Heart right ventricle (tissue), 16 donors: ENCODE measurements around the gene PPP1R16B. TPM values are rescaled to one million over a fixed set of nuclear protein-coding genes. Genes with fewer than 3 reads are reported as not detected.

Experiments
- ATAC-seq, 8 donors: fragments of 200-7000 bp; cut with Tn5 transposase; one replicate each; pipeline ENCODE4 v1.9.1; 2020; ENCODE audit warnings: mild to moderate bottlenecking in 8 of 8, moderate library complexity in 8 of 8, moderate number of reproducible peaks in 1 of 8
- DNase-seq, 2 donors: peaks; one replicate each; pipeline ENCODE4 v3.0.0-alpha.2; 2020
- H3K27ac ChIP-seq, 10 donors: fragments of 200-600 bp; sonication (generic) in 2 of 10; one replicate each; pipeline versions ENCODE4 v1.5.0 to v1.8.0; 2020 to 2022; ENCODE audit warnings: mild to moderate bottlenecking in 3 of 10
- H3K27me3 ChIP-seq, 7 donors: fragments of 200-600 bp; one replicate each; pipeline ENCODE4 v1.8.0; 2021 to 2022; ENCODE audit warnings: mild to moderate bottlenecking in 2 of 7
- H3K36me3 ChIP-seq, 9 donors: fragments of 200-600 bp; sonication (generic) in 1 of 9; one replicate each; pipeline versions ENCODE4 v1.5.0 to v1.8.0; 2020 to 2022; ENCODE audit warnings: mild to moderate bottlenecking in 2 of 9
- H3K4me1 ChIP-seq, 9 donors: fragments of 200-600 bp; sonication (generic) in 1 of 9; one replicate each; pipeline versions ENCODE4 v1.5.0 to v1.8.0; 2020 to 2022; ENCODE audit warnings: mild to moderate bottlenecking in 4 of 9
- H3K4me3 ChIP-seq, 10 donors: fragments of 200-600 bp; sonication (generic) in 2 of 10; one replicate each; pipeline versions ENCODE4 v1.5.0 to v1.8.0; 2020 to 2022; ENCODE audit warnings: mild to moderate bottlenecking in 7 of 10, moderate library complexity in 2 of 10
- H3K9me3 ChIP-seq, 11 donors: fragments of 200-600 bp in 10 of 11; sonication (generic) in 2 of 11; one replicate each; pipeline versions ENCODE4 v1.5.0 to v1.8.0; 2013 to 2022; ENCODE audit warnings: mild to moderate bottlenecking in 2 of 11, control low read depth in 1 of 11, moderate library complexity in 1 of 11
- WGBS, 2 donors: extraction: QIAGEN DNeasy Blood & Tissue Kit; methylation state at CpG; one replicate each; pipeline ENCODE4 v1.1.7; 2013; ENCODE audit warnings: inconsistent platforms in 1 of 2; 5-methylcytosine and 5-hydroxymethylcytosine counted together
- intact Hi-C, 10 donors: fragments of 100-400 bp; cut with DNase I; formaldehyde crosslinking; loops; one replicate each; pipeline versions ENCODE4 v1.11.1 to v1.14.2; 2022
- polyA plus RNA-seq, 2 donors: library from polyadenylated mRNA; stranded (reverse); fragments of 200-250 nt; gene quantifications; one replicate each; pipeline ENCODE4 v1.2.3, GENCODE V29; 2013
- total RNA-seq, 10 donors: library from RNA; stranded (reverse); fragmentation: NEBNext Ultra II Directional in 3 of 10; extraction: Animal tissue kit (Norgen Biotek cat#: 25700) in 3 of 10; gene quantifications; one replicate each; pipeline versions ENCODE4 v1.2.1 to v1.2.4, GENCODE V29; 2021 to 2023
- TF ChIP-seq, protein P1 (sequence below), 9 donors: fragments of 200-600 bp; sonication (generic) in 2 of 9; IDR thresholded peaks; one replicate each; pipeline versions ENCODE4 v1.5.0 to v1.8.0; 2021 to 2022; ENCODE audit warnings: antibody characterized with exemption in 9 of 9, mild to moderate bottlenecking in 5 of 9, moderate library complexity in 1 of 9
- donor health status: Arrhythmogenic right ventricular cardiomyopathy.
- donor health status: ischemic (EF 13 %, LVEDD 7.1; RV severe dilation, severe dysfunction).
- donor health status: healthy with polysubstance abuse.
- donor health status: DM: no; HTN: yes; CAD: no.
- donor health status: DM: no; HTN: no; CAD: no.
- donor health status: ischemic (EF 25% LVEDD 6.9; RV normal size, moderate dysfunction).
- donor health status: ischemic (EF 25% LVEDD 5.7; RV mildly dilated, moderate dysfunction).
- donor health status: healthy.
- donor health status: DM: yes; HTN: yes; CAD: no.
- donor health status: Ischemic cardiomyopathy.
- donor health status: ischemic (EF 35%, LVEDD 5.7; RV mildly dilated, moderate dysfunction).
- donor health status: nonischemic (EF 11% LVEDD 7.7; RV severe dilation, severe dysfunction).
- donor health status: DM: yes; HTN: yes; CAD: no.
- donor health status: PGD.
- donor health status: ischemic (EF 29% LVEDD 5.4; RV normal size, mild dysfunction).
- donor health status: nonischemic (EF 23%, LVEDD 6.1; RV moderate dilation, normal function).

The PPP1R16B gene
- total and polyA plus RNA-seq, 12 donors: 2.5 to 13.8 (median 5.8) TPM

- peak overlapping the region in 2 of 10 donors; percentile 3 to 67 for H3K27ac ChIP-seq
- DNase-seq (no peak), ATAC-seq (peak in 2 of 8 donors; percentile 21 to 36)
- TF ChIP-seq, protein P1, sequence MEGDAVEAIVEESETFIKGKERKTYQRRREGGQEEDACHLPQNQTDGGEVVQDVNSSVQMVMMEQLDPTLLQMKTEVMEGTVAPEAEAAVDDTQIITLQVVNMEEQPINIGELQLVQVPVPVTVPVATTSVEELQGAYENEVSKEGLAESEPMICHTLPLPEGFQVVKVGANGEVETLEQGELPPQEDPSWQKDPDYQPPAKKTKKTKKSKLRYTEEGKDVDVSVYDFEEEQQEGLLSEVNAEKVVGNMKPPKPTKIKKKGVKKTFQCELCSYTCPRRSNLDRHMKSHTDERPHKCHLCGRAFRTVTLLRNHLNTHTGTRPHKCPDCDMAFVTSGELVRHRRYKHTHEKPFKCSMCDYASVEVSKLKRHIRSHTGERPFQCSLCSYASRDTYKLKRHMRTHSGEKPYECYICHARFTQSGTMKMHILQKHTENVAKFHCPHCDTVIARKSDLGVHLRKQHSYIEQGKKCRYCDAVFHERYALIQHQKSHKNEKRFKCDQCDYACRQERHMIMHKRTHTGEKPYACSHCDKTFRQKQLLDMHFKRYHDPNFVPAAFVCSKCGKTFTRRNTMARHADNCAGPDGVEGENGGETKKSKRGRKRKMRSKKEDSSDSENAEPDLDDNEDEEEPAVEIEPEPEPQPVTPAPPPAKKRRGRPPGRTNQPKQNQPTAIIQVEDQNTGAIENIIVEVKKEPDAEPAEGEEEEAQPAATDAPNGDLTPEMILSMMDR (IDR thresholded peaks at IDR 0.05): no peak
- intact Hi-C loops: no loop called here
- H3K4me1 ChIP-seq: peaks cover 0 to 34% (median 20%) of the 10 kb centered on the region in 9 donors
- H3K27me3 ChIP-seq: peaks cover 0 to 22% (median 7%) of the 10 kb centered on the region in 7 donors
- H3K4me3 ChIP-seq: no peak overlapping the region
- H3K36me3 ChIP-seq: peaks cover 0 to 33% (median 0%) of the 10 kb centered on the region in 9 donors
- H3K9me3 ChIP-seq: no peaks in the 10 kb centered on the region
- WGBS, 2 donors: 61 to 70% methylated on average over 14 of the region's 14 CpGs
Measured at GRCh38 chr20:38840053-38840893, 34.8 kb downstream of the PPP1R16B start.

DNA sequence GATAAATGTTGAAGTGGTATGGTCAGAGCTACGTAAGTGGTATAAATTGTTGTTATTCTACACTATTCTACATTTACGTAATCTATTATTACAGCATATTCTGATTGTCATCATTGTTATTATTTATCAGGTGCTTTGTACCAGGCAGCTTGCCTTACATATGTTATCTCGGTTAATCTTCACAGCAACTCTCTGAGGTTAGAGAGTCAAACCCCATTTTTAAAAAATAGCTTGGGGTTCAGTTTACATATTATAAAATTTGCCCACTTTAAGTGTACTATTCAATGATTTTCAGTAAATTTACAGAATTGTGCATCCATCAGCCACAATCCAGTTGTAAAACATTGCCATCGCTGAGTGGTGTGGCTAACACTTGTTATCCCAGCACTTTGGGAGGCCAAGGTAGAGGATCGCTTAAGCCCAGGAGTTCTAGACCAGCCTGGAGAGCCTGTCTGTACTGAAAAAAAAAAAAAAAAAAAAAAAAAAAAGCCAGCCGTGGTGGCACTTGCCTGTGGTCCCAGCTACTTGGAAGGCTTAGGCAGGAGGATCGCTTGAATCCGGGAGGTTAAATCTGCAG is 35.5 kb downstream of the PPP1R16B start:
- no peaks in the 10 kb centered on the region for H3K9me3 ChIP-seq
- H3K4me1 ChIP-seq: peaks cover 0 to 36% (median 20%) of the 10 kb centered on the region in 9 donors
- TF ChIP-seq, protein P1 (IDR thresholded peaks at IDR 0.05): no peak
- H3K4me3 ChIP-seq: no peak overlapping the region
- no peak for DNase-seq
- peaks cover 0 to 22% (median 7%) of the 10 kb centered on the region in 7 donors for H3K27me3 ChIP-seq
- H3K27ac ChIP-seq: peak overlapping the region in 1 of 10 donors; percentile 76
- H3K36me3 ChIP-seq: peaks cover 0 to 33% (median 0%) of the 10 kb centered on the region in 9 donors
- intact Hi-C loops: no loop called here
- ATAC-seq: peak in 1 of 8 donors; percentile 22
- 92 to 95% methylated on average over 8 of the region's 8 CpGs for WGBS, 2 donors

GRCh38 chr20:38841570-38841969 is 36.1 kb downstream of the PPP1R16B start:
- H3K27ac ChIP-seq: peak overlapping the region in 5 of 10 donors; percentile 3 to 76 (median 17)
- H3K9me3 ChIP-seq: no peaks in the 10 kb centered on the region
- peaks cover 0 to 22% (median 7%) of the 10 kb centered on the region in 7 donors for H3K27me3 ChIP-seq
- WGBS, 2 donors: 27 to 47% methylated on average over 2 of the region's 2 CpGs
- TF ChIP-seq, protein P1 (IDR thresholded peaks at IDR 0.05): no peak
- peaks cover 0 to 27% (median 0%) of the 10 kb centered on the region in 9 donors for H3K36me3 ChIP-seq
- intact Hi-C loops: no loop called here
- no peak overlapping the region for H3K4me3 ChIP-seq
- peaks cover 0 to 36% (median 20%) of the 10 kb centered on the region in 9 donors for H3K4me1 ChIP-seq
- DNase-seq: no peak
- no peak for ATAC-seq

DNA sequence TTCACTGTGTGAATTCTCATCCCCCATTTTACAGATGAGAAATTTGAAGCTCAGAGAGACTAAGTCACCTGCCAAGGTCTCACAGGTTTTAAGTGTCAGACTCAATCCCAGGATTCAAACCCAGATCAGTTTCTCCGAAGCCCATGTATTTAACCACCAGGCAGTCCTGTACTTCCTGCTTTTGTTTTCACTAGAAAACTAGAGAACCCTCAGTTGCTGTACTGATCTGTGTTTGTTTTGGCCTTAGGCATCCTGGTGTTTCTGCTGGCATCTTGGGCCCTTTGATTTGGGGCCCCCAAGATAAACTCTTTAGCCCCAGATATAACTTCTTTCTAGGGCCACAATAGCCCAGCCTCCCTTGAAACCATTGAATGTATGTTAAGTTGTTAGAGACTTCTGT is 36.5 kb downstream of the PPP1R16B start:
- H3K27ac ChIP-seq: peak overlapping the region in 5 of 10 donors; percentile 3 to 76 (median 17)
- 44 to 69% methylated on average over 1 of the region's 1 CpG for WGBS, 2 donors
- peaks cover 0 to 22% (median 0%) of the 10 kb centered on the region in 9 donors for H3K36me3 ChIP-seq
- TF ChIP-seq, protein P1 (IDR thresholded peaks at IDR 0.05): no peak
- peaks cover 0 to 36% (median 20%) of the 10 kb centered on the region in 9 donors for H3K4me1 ChIP-seq
- intact Hi-C loops: no loop called here
- ATAC-seq (peak in 1 of 8 donors; percentile 33), DNase-seq (no peak)
- H3K27me3 ChIP-seq: peaks cover 0 to 22% (median 7%) of the 10 kb centered on the region in 7 donors
- no peaks in the 10 kb centered on the region for H3K9me3 ChIP-seq
- no peak overlapping the region for H3K4me3 ChIP-seq
